Testis (tissue), 2 donors: Measurements from ENCODE around the gene ZNF576.

Experiments
- POLR2A ChIP-seq: fragments of 450-650 bp; IDR thresholded peaks from one replicate; pipeline ENCODE4 v1.6.1; 2017; ENCODE audit warnings: antibody characterized with exemption, mild to moderate bottlenecking, moderate library complexity
- TF ChIP-seq, protein P1 (sequence below), 3 experiments: fragments of 450-650 bp in 2 of 3; fragments of 200-600 bp in 1 of 3; sonication (generic) in 1 of 3; IDR thresholded peaks; one replicate each; pipeline ENCODE4 v1.5.1; 2016 to 2019; ENCODE audit warnings: antibody characterized with exemption in 3 of 3, mild to moderate bottlenecking in 2 of 3, moderate library complexity in 1 of 3

DNA sequence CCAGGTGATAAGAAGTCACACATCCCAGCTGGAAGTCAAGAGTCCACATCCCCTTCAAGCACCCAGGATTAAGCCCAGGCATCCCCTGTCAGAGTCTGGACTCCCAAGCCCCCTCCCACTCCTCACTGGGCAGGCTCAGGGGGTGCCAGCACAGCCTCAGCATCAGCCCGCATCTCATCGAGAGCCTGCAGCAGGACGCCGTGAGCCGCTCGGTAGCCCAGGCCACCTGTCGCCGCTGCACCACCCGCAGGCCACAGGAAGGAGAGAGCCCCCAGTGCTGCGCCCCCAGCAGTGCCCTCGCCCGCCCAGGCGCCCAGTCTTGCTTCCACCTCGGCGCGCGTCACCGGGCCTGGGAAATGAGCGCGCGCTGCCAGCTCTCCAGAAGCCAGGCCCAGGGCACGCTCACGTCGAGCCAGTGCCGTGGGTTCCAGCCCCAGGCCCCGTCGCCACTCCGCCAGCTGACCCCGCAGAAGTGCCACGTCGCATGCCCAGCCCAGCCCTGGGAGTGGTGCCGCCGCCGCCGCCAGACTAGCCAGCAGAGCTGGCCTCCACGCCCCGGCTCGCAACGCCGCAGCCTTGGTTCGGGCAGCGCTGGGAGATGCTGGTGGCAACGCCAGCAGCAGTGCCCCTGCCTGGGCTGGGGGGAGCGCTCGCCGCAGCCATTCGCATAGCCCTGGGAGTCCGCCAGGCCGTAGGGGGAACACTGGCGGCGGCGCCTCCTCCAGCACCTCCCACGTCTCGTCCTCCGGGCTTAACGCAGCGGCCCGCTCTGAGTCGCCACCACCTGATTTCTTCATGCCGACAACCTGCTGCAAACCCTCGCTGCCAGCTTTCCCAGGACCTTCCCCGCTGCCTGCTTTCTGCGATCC is 4.3 kb upstream of the ZNF576 start:
- TF ChIP-seq, protein P1, sequence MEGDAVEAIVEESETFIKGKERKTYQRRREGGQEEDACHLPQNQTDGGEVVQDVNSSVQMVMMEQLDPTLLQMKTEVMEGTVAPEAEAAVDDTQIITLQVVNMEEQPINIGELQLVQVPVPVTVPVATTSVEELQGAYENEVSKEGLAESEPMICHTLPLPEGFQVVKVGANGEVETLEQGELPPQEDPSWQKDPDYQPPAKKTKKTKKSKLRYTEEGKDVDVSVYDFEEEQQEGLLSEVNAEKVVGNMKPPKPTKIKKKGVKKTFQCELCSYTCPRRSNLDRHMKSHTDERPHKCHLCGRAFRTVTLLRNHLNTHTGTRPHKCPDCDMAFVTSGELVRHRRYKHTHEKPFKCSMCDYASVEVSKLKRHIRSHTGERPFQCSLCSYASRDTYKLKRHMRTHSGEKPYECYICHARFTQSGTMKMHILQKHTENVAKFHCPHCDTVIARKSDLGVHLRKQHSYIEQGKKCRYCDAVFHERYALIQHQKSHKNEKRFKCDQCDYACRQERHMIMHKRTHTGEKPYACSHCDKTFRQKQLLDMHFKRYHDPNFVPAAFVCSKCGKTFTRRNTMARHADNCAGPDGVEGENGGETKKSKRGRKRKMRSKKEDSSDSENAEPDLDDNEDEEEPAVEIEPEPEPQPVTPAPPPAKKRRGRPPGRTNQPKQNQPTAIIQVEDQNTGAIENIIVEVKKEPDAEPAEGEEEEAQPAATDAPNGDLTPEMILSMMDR (IDR thresholded peaks at IDR 0.05), result no peak
- TF ChIP-seq POLR2A, result no peak
